ENCODE measurements around the gene KLK1.
"Not testable (repeated sequence)": the region's sequence is repeated elsewhere in the genome, so short reads cannot be mapped to it uniquely, and the experiment has no call there.

The KLK1 gene

DNA sequence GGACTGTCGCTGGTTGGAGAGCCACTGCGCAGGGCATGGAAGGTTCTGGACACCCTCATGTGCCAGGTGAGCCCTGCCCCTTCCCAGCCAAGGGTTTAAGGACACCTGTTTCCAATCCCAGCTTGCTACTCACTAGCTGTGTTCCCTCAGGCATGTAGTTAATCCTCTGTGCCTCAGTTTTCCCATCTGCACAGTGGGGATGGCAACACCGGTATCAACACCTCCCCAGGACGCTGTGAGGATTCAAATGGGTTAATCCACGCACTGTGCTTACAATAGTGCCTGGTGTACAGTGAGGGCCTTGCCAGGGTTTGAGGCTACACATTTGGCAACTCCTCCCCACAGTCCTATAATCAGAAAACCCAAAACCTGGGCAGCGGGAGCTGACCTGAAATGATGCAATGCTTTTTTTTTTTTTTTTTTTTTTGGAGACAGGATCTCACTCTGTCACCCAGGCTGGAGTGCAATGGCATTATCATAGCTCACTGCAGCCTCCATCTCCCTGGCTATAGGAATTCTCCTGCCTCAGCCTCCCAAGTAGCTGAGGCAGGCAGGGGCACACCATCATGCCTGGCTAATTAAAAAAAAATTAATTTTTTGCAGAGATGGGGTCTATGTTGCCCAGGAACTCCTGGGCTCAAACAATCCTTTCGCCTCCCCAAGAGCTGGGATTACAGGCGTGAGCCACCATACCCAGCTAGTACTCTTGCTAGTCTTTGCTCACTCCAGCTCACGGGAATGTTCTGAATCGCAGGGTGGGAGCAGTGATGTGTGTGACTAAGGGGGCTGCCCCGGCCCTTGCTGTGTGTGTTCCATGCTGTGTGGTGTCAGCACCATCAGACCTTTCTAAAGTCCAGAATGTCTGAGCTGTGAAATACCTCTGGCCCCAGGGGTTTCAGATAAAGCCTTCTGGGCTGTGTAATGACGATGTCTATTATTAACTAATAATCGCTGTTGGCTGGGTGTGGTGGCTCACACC is 31.0 kb downstream of the KLK1 start:
- DNase-seq (ENCODE audit: low spot score), result no peak

DNA sequence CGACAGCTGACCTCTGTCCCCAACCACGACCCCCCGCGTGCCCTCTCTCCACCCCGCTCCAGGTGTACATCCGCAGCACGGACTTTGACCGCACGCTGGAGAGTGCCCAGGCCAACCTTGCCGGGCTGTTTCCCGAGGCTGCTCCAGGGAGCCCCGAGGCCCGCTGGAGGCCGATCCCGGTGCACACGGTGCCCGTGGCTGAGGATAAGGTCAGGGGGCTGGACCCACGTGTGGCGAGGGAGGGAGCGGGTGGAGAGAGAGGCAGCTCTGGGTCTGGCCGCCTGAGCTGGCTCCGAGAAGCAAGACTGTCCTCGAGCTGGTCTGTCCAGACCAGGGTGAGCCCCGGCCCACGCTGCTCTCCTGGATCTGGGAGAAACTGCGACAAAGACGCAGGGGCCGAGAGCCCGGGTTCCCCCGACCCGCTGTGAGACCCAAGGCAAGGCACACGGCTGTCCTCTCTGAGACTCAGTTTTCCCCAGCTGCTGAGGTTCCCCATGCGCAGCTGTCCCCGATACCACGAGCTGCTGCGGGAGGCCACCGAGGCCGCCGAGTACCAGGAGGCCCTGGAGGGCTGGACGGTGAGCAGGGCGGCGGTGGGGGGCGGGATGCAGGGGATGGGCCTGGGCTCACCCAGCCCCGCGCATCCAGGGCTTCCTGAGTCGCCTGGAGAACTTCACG is 31.9 kb downstream of the KLK1 start:
- no peak for DNase-seq (ENCODE audit: low spot score)

DNA sequence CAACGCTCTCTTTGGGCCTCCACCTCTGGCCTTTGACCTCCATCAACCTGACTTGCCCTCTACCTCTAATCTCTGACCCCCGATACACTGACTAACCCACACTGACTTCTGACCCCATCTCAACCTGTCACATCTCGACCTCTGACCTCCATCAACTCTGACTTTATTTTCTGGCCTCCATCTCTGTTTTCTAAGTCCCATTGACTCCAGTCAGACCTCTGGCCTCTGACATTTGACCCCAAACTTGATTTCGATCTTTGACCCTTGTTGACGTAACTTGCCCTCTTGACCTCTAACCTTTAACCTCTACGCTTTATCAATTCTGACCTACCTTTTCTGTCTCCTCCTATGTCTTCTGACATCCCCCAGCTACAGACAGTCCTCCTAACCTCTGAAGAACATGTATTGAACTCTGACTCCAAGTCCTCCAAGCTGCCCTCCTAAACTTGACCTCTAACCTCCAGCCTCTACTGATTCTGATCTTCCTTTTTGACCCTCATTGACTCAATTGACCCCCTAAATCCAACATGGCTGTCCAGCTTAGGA is 32.6 kb downstream of the KLK1 start:
- no peak for DNase-seq (ENCODE audit: low spot score)

DNA sequence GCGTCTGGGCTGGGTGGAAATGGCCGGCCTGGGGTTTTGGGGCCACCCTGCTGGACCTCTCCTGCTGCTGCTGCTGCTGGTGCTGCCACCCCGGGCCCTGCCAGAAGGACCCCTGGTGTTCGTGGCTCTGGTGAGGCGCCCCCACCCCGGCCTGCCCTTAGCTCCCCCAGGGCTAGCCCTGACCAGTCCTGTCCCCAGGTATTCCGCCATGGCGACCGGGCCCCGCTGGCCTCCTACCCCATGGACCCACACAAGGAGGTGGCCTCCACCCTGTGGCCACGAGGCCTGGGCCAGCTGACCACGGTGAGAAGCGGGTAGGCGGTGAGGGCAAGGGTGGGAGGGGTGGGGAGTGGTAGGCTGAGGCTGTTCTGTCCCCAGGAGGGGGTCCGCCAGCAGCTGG is 33.2 kb downstream of the KLK1 start, which contains the start of gene ACP4:
ACP4 (plus strand) TSS at position 20 of the 400 bp plus-strand sequence; CDS start at position 20, 0 bp downstream.
- no peak for DNase-seq (ENCODE audit: low spot score)

DNA sequence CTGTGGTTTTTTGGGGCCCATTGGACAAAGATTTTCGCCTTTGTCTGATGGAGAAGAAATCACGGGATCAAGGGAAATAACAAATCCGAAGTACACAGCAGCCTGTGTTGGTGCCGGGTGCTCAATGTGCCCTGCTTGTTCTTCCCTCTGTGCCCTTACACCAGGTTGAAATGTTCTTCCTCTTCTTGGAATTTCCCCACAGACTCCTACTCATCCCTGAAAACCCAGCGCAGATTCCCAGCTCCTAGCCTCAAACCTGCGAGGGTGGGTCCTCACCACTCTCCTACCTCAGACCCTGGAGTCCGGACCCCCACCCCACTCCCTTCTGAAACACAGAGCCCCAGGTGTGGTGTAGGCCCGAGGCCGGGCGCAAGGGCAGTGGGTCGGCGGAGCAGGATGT is 38.3 kb downstream of the KLK1 start:
- no peak for DNase-seq (ENCODE audit: low spot score)

DNA sequence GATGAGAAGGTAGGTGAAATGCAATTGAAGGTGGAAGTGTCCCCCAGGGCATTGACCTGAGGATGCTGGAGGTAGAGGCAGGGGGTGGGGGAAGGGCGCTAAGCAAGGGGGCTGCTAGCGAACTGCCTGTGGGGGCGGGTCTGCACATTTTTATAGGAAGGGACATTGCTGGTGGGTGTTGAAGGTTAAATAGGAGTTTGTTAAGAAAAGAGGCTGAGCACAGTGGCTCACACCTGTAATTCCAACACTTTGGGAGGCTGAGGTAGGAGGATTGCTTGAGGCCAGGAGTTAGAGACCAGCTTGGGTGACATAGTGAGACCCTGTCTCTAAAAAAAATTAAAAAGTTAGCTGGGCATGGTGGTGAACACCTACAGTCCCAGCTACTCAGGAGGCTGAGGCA is 38.9 kb downstream of the KLK1 start:
- DNase-seq (ENCODE audit: low spot score), result no peak

DNA sequence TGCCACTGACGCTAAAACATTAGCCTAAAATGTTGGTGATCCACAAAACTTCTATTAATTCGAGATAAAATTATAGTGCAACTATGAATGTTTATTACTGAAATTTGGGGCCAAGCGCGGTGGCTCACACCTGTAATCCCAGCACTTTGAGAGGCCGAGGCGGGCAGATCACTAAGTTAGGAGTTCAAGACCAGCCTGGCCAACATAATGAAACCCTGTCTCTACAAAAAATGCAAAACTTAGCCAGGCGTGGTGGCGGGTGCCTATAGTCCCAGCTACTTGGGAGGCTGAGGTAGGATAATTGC is 39.8 kb downstream of the KLK1 start:
- DNase-seq (ENCODE audit: low spot score), result not testable (repeated sequence)

DNA sequence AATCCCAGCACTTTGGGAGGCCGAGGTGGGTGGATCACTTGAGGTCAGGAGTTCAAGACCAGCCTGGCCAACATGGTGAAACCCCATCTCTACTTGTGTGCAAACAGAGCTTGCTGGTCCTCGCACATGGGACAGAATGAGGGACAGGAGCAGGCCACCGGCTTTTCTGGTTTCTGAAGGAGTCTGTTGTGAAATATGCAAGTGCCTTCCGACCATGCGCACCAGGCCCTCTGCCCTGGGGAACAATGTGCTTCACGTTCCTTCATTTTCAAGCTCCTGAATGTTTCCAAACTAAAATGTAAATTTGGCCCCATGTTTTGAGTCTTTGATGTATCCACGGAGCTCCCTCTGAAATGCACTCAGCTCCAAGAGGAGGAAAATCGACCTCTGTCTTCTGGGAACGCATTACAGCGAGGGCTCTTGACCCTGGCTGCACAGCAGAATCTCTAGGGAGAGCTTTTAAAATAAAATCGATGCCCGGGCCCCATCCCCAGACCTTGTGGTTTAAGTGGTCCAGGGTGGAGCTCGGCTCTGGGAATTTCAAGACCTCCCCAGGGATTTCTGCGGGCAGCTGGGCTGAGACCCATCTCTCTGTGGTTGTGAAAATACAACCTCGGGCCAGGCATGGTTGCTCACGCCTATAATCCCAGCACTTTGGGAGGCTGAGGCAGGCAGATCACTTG is 42.7 kb downstream of the KLK1 start:
- DNase-seq (ENCODE audit: low spot score), result no peak

DNA sequence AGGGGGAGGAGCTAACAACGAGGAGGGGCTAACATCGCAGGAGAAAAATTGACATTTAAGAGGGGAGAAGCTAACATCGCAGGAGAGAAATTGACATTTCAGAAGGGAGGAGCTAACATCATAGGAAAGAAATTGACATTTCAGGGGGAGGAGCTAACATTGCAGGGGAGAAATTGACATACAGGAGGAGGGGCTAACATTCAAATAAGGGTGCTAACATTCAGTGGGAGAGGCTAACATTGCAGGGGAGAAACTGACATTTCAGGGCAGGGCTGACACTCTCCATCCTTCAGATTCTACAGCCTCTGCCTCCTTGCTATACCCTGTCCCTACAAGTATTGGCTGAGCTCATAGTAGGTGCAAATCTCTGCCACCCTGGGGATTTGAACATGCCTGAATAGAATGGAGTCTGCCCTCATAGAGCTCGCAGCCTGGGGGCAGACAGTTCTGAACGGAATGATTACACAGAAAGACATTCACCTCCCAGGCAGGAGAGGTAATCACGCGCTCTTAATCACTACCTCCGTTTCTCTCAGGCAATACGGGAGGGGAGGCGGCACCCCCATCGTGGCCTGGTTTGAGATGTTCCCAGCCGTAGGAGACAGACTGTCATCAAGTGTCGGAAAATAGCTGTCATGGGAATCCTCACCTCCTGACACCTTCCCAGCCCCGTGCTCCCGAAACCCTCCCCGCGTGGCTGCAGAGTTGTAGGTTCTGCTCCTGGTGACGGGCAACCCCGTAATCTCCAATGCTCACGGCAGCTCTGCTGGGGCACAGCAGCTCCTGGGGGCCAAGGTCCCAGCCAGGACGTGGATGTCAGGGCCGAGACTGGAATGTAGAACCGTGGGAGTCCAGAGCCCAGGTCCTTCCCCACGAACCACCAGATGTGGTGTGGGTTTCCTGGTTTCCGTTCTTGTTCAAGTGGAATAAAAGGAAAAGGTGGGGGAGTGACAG is 43.8 kb downstream of the KLK1 start:
- no peak for DNase-seq (ENCODE audit: low spot score)

DNA sequence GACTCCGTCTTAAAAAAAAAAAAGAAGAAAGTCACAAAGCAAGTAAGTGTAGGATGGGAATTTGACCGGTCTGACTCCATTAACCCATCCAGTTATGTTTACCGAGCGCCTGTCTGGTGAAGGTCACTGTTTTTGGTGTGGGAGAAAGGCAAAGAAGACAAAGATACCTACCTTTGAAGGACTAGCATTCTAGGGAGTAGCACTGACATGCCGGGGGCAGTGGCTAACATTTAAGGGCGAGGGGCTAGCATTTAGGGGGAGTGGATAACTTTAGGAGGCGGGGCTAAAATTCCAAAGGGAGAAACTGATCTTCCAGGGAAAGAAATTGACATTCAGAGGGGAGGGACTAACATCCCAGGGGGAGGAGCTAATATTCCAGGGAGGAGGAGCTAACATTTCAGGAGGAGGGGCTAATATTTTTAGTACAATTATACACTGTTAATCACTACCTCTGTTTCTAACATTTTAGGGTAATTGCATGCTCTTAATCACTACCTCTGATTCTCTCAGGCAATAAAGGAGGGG is 44.6 kb downstream of the KLK1 start:
- DNase-seq (ENCODE audit: low spot score), result no peak

DNA sequence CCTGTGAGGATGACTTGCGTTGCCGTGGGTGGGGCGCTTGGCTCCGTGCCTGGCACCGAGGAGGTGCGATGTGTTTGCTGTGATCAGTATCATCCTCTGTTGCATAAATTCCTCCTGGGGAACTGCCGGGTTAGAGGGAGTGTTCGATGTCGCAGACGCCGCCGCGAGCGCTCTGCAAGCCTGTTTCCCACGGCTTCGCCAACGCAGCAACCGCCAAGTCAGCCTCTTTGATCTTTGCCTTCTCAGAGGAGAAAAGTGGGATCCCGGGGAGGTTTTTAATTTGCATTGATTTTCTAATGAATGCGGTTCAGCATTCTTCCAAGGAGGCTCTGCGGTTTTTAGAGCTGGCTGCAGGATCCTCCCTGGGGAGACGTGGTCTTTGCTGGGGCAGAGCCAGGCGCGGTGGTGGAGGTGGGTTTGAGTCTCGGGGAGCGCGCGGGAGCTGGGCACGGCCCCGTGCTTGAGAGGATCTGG is 45.7 kb downstream of the KLK1 start:
- DNase-seq (ENCODE audit: low spot score), result no peak

DNA sequence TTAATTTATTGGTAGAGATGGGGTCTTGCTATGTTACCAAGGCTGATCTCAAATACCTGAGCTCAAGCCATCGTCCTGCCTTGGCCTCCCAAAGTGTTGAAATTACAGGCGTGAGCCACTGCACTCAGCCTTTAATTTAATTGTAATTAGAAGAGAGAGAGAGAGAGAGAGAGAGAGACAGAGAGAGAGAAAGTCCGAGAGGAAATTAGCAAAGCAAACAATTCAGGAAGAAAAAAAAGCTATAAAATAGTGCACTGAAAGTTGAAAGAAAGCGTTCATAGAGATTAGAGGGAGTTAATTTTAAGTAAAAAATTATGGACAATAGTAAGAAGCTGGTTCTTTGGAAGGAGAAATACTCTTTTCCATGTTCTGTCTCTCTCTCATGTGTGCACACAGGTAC is 46.3 kb downstream of the KLK1 start:
- DNase-seq (ENCODE audit: low spot score), result no peak

DNA sequence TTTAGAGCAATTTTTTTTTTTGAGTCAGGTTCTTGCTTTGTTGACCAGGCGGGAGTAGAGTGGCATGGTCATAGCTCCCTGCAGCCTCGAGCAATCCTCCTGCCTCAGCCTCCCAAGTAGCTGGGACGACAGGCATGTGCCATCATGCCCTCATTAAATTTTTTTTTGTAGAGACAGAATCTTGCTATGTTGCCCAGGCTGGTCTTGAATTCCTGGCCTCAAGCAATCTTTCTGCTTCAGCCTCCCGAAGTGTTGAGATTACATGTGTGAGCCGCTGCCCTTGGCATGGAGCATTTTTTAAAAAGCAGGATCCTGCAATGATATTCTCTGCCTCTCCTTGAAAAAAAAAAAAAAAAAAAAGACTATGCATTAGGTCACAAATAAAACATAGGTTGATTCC is 47.5 kb downstream of the KLK1 start:
- DNase-seq (ENCODE audit: low spot score), result no peak

DNA sequence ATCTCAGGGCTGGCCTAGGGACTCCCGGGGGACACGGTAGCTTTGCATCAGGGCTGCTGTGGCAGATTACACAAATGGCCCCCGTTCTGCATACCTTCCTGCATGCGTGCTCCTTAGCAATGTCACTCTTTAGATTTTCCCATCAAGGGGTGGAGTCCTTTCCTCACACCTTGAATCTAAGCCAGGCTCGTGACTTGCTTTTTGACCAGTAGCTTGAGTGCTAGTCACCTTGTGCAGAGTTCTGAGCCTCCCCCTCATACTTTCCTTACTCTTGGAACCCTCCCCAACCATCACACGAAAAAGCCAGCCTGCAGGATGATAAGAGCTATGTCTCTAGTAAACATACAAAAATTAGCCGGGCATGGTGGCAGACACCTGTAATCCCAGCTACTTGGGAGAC is 50.1 kb downstream of the KLK1 start:
- DNase-seq (ENCODE audit: low spot score), result not testable (repeated sequence)

DNA sequence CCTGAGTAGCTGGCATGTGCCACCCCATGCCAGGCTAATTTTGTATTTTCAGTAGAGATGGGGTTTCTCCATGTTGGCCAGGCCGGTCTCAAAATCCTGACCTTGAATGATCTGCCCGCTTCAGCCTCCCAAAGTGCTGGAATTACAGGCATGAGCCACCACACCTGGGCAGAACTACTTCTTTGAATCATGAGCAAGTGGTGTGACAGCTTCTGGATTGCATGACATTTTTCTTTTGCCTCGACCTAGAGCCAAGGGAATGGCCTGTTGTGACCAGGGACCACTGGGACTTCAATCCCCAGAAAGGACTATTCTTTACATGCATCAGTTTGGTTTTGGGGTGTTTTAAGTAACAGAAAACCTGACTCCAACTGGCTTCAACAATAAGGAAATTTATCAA is 50.7 kb downstream of the KLK1 start:
- DNase-seq (ENCODE audit: low spot score), result not testable (repeated sequence)

DNA sequence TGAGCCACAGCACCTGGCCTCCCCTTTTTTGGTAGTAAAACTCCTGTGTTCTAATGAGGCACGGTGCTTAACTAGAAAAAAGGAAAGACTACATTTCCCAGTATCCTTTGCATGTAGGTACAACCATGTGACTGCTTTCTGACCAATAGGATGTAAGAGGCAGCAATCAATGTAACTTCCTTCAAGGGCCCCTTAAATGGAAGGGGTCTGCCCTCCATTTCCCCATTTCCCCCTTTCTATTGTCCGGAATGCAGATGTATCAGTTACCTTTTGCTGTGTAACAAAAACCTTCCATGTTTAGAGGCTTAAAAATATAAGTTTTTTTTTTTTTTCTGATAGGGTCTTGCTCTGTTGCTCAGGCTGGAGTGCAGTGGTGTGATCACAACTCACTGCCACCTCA is 51.1 kb downstream of the KLK1 start:
- DNase-seq (ENCODE audit: low spot score), result no peak

DNA sequence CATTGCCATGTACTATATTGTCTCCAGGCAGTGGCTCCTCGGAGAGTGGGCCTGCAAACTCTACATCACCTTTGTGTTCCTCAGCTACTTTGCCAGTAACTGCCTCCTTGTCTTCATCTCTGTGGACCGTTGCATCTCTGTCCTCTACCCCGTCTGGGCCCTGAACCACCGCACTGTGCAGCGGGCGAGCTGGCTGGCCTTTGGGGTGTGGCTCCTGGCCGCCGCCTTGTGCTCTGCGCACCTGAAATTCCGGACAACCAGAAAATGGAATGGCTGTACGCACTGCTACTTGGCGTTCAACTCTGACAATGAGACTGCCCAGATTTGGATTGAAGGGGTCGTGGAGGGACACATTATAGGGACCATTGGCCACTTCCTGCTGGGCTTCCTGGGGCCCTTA is 52.7 kb downstream of the KLK1 start:
- no peak for DNase-seq (ENCODE audit: low spot score)

DNA sequence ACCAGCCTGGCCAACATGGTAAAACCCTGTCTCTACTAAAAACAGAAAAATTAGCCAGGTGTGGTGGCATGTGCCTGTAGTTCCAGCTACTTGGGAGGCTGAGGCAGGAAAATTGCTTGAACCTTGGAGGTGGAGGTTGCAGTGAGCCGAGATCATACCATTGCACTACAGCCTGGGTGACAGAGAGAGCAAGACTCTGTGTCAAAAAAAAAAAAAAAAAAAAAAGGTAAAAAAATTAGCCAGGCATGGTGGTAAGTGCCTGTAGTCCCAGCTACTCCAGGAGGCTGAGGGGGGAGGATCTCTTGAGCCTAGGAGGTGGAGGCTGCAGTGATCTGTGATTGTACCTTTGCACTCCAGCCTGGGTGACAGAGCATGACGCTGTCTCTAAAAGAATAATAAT is 53.4 kb downstream of the KLK1 start, which contains the start of gene GPR32:
GPR32 (plus strand) TSS at position 301 of the 400 bp plus-strand sequence. CDS start 137 bp downstream, outside the sequence.
- DNase-seq (ENCODE audit: low spot score), result not testable (repeated sequence)

All from hepatic stellate cell (primary cell).